Esophagus muscularis mucosa (tissue), 4 donors: Measurements from ENCODE around the gene NCL. TPM values are rescaled to one million over a fixed set of nuclear protein-coding genes. Genes with fewer than 3 reads are reported as not detected.

Experiments used
- DNase-seq: peaks from one replicate; pipeline ENCODE4 v3.0.0-alpha.2; 2017; ENCODE audit errors: extremely low spot score
- H3K27ac ChIP-seq, 4 donors: fragments of 200-600 bp; sonication (generic); replicated peaks in 1 of 4; 1 replicate in 3 of 4; 2 replicates in 1 of 4; pipeline ENCODE4 v1.5.1; 2016 to 2019; ENCODE audit warnings: mild to moderate bottlenecking in 1 of 4
- H3K27me3 ChIP-seq, 4 donors: fragments of 200-600 bp; sonication (generic); one replicate each; pipeline versions ENCODE4 v1.5.1 to v1.6.0; 2016 to 2019
- H3K36me3 ChIP-seq, 4 donors: fragments of 200-600 bp; sonication (generic); one replicate each; pipeline ENCODE4 v1.5.1; 2016 to 2019
- H3K4me1 ChIP-seq, 4 donors: fragments of 200-600 bp; sonication (generic); one replicate each; pipeline ENCODE4 v1.5.1; 2016 to 2019
- H3K4me3 ChIP-seq, 4 donors: fragments of 200-600 bp; sonication (generic); 1 replicate in 2 of 4; 2 replicates in 2 of 4; pipeline ENCODE4 v1.5.1; 2016 to 2019; ENCODE audit warnings: mild to moderate bottlenecking in 4 of 4, moderate library complexity in 1 of 4
- H3K9me3 ChIP-seq, 4 donors: fragments of 200-600 bp; sonication (generic); 1 replicate in 3 of 4; 2 replicates in 1 of 4; pipeline ENCODE4 v1.5.1; 2016 to 2019
- EP300 ChIP-seq: sonication (generic); formaldehyde crosslinking; IDR thresholded peaks from one replicate; pipeline ENCODE4 v1.6.1; 2017; ENCODE audit warnings: antibody characterized with exemption
- POLR2A ChIP-seq: fragments of 450-650 bp; IDR thresholded peaks from one replicate; pipeline ENCODE4 v1.6.1; 2017; ENCODE audit warnings: antibody characterized with exemption, moderate library complexity, mild to moderate bottlenecking, low read depth
- POLR2AphosphoS5 ChIP-seq, 2 donors: sonication (generic); formaldehyde crosslinking; IDR thresholded peaks; one replicate each; pipeline ENCODE4 v1.6.1; 2017; ENCODE audit warnings: antibody characterized with exemption in 2 of 2
- WGBS: methylation state at CpG from one replicate; pipeline ENCODE4 v1.1.5; 2018; 5-methylcytosine and 5-hydroxymethylcytosine counted together
- intact Hi-C: fragments of 100-400 bp; cut with DNase I; formaldehyde crosslinking; loops from one replicate; pipeline ENCODE4 v1.15.1; 2023
- total RNA-seq, 4 donors: library from RNA; depleted of rRNA; stranded (reverse); fragments of >200 nt; gene quantifications; one replicate each; pipeline versions ENCODE4 v1.1.0 to v1.2.1, GENCODE V29; 2016
- TF ChIP-seq, protein P1 (sequence below), 3 experiments: fragments of 200-600 bp in 2 of 3; fragments of 450-650 bp in 1 of 3; sonication (generic) in 2 of 3; IDR thresholded peaks; one replicate each; pipeline ENCODE4 v1.5.1; 2017 to 2019; ENCODE audit warnings: antibody characterized with exemption in 3 of 3, mild to moderate bottlenecking in 2 of 3, moderate library complexity in 1 of 3

NCL gene, protein sequence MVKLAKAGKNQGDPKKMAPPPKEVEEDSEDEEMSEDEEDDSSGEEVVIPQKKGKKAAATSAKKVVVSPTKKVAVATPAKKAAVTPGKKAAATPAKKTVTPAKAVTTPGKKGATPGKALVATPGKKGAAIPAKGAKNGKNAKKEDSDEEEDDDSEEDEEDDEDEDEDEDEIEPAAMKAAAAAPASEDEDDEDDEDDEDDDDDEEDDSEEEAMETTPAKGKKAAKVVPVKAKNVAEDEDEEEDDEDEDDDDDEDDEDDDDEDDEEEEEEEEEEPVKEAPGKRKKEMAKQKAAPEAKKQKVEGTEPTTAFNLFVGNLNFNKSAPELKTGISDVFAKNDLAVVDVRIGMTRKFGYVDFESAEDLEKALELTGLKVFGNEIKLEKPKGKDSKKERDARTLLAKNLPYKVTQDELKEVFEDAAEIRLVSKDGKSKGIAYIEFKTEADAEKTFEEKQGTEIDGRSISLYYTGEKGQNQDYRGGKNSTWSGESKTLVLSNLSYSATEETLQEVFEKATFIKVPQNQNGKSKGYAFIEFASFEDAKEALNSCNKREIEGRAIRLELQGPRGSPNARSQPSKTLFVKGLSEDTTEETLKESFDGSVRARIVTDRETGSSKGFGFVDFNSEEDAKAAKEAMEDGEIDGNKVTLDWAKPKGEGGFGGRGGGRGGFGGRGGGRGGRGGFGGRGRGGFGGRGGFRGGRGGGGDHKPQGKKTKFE
- 100 to 1,000 TPM; 120 to 238 (median 161) TPM for total RNA-seq

DNA sequence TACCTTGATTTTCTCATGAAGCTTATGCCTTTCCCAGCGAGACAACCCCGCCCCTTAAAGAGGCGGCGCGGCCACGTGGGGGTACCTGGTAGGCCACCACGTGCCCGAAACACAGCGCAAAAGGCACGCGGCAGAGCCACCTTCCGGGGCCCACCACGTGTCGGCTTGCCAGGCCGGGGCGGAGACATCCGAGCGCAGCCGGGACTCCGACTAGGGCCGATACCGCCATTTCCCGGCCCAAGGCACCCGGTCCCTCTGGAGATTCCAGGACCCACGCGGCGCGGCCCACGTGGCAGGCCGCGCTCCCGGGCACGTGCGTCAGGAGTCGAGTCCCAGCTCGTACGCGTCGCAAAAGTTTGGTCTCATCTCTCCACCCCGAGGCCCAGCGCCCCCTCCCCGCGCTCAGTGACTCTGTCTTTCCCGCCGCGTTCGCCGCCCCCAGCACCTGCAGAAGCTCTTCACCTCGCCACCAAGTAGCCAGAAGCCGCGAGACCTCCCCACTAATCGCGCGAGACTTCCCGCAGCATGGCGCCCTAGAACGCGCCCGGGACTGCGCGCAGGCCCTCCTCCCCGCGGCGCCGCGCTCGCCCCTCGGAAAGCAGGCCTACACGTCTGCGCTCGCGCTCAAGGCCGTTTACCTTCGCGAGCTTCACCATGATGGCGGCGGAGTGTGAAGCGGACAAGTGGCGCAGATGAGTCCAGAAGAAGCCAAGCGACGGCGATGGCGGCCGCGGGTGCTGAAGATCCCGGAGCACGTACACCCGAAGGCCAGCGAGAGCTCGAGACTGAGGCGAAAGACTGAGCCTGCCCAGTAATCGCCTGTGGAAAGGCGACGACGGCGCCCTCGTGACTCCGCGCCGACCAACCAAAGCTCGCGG is at the start of gene NCL:
Gene NCL, minus strand, starts transcription at position 787 of the 878 bp plus-strand sequence. Its CDS starts 131 bp downstream, at position 656.
- under 1% methylated on average over 44 of the region's 102 CpGs for WGBS

DNA sequence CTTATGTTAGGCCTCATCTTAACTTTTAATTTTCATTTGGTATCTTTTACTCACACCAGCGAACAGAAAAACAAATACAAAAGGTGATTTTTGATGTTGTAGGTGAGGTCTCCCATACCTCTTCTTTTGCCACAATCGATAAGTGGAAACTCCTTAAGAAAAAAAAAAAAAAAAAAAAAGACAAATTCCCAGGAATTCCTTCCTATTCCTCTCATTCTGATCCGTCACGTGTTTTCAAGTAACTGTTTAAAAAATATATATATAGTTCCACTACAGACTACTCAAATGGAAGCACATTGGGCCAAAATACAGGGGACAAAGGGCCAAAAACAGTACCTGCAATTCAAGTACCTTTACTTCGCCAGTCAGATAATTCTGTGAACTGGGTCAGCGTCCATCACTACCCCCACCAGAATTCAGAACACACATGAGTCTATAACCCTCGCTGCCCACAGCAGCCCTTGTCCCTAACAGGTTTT is 49.5 kb upstream of the NCL start:
- H3K9me3 ChIP-seq = no peaks in the 10 kb centered on the region
- WGBS = 19% methylated on average over 7 of the region's 7 CpGs
- H3K4me1 ChIP-seq = peaks cover 5 to 14% (median 9%) of the 10 kb centered on the region in 4 donors
- peak overlapping the region; percentile 67 to 85 (median 74) for H3K4me3 ChIP-seq
- no peaks in the 10 kb centered on the region for H3K36me3 ChIP-seq
- DNase-seq = no peak
- no peaks in the 10 kb centered on the region for H3K27me3 ChIP-seq
- TF ChIP-seq EP300 = no peak
- TF ChIP-seq, protein P1, sequence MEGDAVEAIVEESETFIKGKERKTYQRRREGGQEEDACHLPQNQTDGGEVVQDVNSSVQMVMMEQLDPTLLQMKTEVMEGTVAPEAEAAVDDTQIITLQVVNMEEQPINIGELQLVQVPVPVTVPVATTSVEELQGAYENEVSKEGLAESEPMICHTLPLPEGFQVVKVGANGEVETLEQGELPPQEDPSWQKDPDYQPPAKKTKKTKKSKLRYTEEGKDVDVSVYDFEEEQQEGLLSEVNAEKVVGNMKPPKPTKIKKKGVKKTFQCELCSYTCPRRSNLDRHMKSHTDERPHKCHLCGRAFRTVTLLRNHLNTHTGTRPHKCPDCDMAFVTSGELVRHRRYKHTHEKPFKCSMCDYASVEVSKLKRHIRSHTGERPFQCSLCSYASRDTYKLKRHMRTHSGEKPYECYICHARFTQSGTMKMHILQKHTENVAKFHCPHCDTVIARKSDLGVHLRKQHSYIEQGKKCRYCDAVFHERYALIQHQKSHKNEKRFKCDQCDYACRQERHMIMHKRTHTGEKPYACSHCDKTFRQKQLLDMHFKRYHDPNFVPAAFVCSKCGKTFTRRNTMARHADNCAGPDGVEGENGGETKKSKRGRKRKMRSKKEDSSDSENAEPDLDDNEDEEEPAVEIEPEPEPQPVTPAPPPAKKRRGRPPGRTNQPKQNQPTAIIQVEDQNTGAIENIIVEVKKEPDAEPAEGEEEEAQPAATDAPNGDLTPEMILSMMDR (IDR thresholded peaks at IDR 0.05) = no peak
- TF ChIP-seq POLR2A = no peak
- TF ChIP-seq POLR2AphosphoS5 (IDR thresholded peaks at IDR 0.05) = no peak
- intact Hi-C loops = no loop called here
- H3K27ac ChIP-seq = peak overlapping the region; percentile 85 to 90 (median 88)

More for the DNA sequence above, at the start of gene NCL:
- no peak for TF ChIP-seq EP300
- TF ChIP-seq POLR2AphosphoS5 (IDR thresholded peaks at IDR 0.05) = peak; percentile 95 to 100
- TF ChIP-seq, protein P1 (IDR thresholded peaks at IDR 0.05) = no peak
- peak; percentile 90 for TF ChIP-seq POLR2A
- Histone ChIP-seq H3K27ac (peak within 1 kb of the TSS; percentile 92 to 99 (median 97)), H3K9me3 (no peaks in the 10 kb centered on the region), H3K27me3 (no peaks in the 10 kb centered on the region), H3K4me1 (peaks cover 24 to 50% (median 47%) of the 10 kb centered on the region in 4 donors), H3K4me3 (peak within 1 kb of the TSS; percentile 70 to 94 (median 88)), H3K36me3 (peaks cover 33 to 40% (median 39%) of the 10 kb centered on the region in 4 donors)
- intact Hi-C loops = no loop called here
- no peak for DNase-seq

DNA sequence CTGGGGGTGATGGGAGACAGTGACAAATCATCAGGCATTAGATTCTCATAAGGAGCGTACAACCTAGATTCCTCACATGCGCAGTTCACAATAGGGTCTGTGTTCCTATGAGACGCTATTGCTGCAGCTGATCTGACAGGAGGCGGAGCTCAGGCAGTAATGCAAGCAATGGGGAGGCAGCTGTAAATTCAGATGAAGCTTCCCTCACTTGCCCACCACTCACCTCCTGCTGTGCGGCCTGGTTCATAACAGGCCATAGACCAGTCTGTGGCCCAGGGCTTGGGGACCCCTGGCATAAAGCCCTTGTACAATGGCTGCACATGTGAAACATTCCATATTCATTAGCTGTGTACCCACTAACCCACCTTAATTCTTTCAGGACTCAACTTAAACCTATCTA is 47.9 kb upstream of the NCL start:
- no peak for DNase-seq
- Histone ChIP-seq H3K27ac (no peak overlapping the region), H3K36me3 (no peaks in the 10 kb centered on the region), H3K4me3 (no peak overlapping the region), H3K4me1 (peaks cover 5 to 14% (median 9%) of the 10 kb centered on the region in 4 donors), H3K27me3 (no peaks in the 10 kb centered on the region), H3K9me3 (no peaks in the 10 kb centered on the region)
- intact Hi-C loops = no loop called here
- no peak for TF ChIP-seq EP300
- TF ChIP-seq, protein P1 (IDR thresholded peaks at IDR 0.05) = no peak
- TF ChIP-seq POLR2A = no peak
- TF ChIP-seq POLR2AphosphoS5 (IDR thresholded peaks at IDR 0.05) = no peak
- WGBS = 63% methylated on average over 5 of the region's 5 CpGs

DNA sequence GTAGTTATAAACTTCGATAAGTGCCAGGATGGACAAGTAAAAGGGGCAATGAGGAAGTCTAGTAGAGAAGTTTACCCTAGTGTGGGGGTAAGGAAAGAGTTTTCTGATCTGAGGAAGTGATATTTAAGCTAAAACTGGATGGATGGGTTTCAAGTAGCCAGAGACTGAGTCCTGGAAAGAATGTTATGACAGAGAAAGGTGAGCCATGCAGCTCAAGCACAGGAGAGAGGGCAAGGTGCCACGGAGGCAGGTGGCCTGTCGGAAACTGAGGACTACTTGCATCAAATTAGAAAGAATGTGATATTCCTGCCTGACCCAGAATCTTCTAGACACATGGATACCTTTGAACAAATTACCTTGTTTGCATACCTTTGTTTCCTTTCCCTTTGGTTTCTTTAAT is 39.5 kb upstream of the NCL start:
- H3K27ac ChIP-seq = no peak overlapping the region
- no peak for DNase-seq
- H3K27me3 ChIP-seq = no peaks in the 10 kb centered on the region
- H3K9me3 ChIP-seq = no peaks in the 10 kb centered on the region
- H3K4me1 ChIP-seq = no peaks in the 10 kb centered on the region
- no peak overlapping the region for H3K4me3 ChIP-seq
- peaks cover 0 to 19% (median 0%) of the 10 kb centered on the region in 4 donors for H3K36me3 ChIP-seq
- TF ChIP-seq POLR2A (no peak), POLR2AphosphoS5 (IDR thresholded peaks at IDR 0.05) (no peak), EP300 (no peak)
- TF ChIP-seq, protein P1 (IDR thresholded peaks at IDR 0.05) = no peak
- intact Hi-C loops = no loop called here
- 82% methylated on average over 3 of the region's 3 CpGs for WGBS
